Panc1 (cell line): ENCODE measurements around the gene KCTD15. TPM values are rescaled to one million over a fixed set of nuclear protein-coding genes. Genes with fewer than 3 reads are reported as not detected.

Experiments
- ATAC-seq: fragments of 200-7000 bp; cut with Tn5 transposase; 2 replicates; pipeline ENCODE4 v1.9.1; 2020; ENCODE audit warnings: mild to moderate bottlenecking, moderate library complexity
- Bru-seq: library from RNA; stranded (reverse); fragments of 400-500 nt; gene quantifications from one replicate; lab custom pipeline; 2021; lab: Mats Ljungman, UMichigan
- BruChase-seq, 2 experiments: library from RNA; stranded (reverse); fragments of 400-500 nt; gene quantifications; one replicate each; lab custom pipeline; 2021; lab: Mats Ljungman, UMichigan
- BruUV-seq: library from RNA; stranded (reverse); fragments of 400-500 nt; replicated peaks from 2 replicates; lab custom pipeline; 2021; lab: Mats Ljungman, UMichigan
- CTCF ChIA-PET: fragments of 300-600 bp; sonication (Branson Sonifier 250); formaldehyde crosslinking; loops from one replicate; lab custom pipeline; 2022; ENCODE audit warnings: antibody characterized with exemption; lab: Charles Lee
- POLR2A ChIA-PET: fragments of 300-600 bp; sonication (Branson Sonifier 250); formaldehyde crosslinking; loops from one replicate; lab custom pipeline; 2022; ENCODE audit warnings: antibody characterized with exemption; lab: Charles Lee
- DNase-seq: peaks from one replicate; pipeline ENCODE4 v3.0.0-alpha.2; 2010; ENCODE audit warnings: low read depth, low spot score
- H3K27ac ChIP-seq: 2 replicates; pipeline ENCODE4 v1.5.1; 2011; ENCODE audit warnings: mild to moderate bottlenecking, low read length, inconsistent platforms
- H3K27me3 ChIP-seq: fragments of 200-500 bp; sonication (Bioruptor generic); 2 replicates; pipeline ENCODE4 v1.6.0; 2014; ENCODE audit warnings: low read length, inconsistent platforms; ENCODE audit not compliant: control insufficient read depth, insufficient read depth
- H3K36me3 ChIP-seq: fragments of 200-500 bp; sonication (Bioruptor generic); 2 replicates; pipeline ENCODE4 v1.5.1; 2014; ENCODE audit warnings: inconsistent platforms, mild to moderate bottlenecking, low read length, moderate library complexity; ENCODE audit not compliant: control insufficient read depth, insufficient read depth
- H3K4me1 ChIP-seq: 2 replicates; pipeline ENCODE4 v1.5.1; 2011; ENCODE audit warnings: inconsistent platforms, mild to moderate bottlenecking, low read length, moderate library complexity; ENCODE audit not compliant: control insufficient read depth, insufficient read depth
- H3K4me3 ChIP-seq, 2 experiments: 2 replicates each; pipeline ENCODE4 v1.5.1; 2011 to 2012; ENCODE audit warnings: low read depth in 2 of 2, low read length in 2 of 2, mild to moderate bottlenecking in 2 of 2, inconsistent platforms in 1 of 2, moderate library complexity in 1 of 2
- H3K9me3 ChIP-seq: fragments of 200-500 bp; sonication (Bioruptor generic); 2 replicates; pipeline ENCODE4 v1.5.1; 2014; ENCODE audit warnings: low read depth, mild to moderate bottlenecking, inconsistent platforms, low read length, moderate library complexity; ENCODE audit not compliant: control insufficient read depth, insufficient read depth
- POLR2AphosphoS5 ChIP-seq: IDR thresholded peaks from 2 replicates; pipeline ENCODE4 v1.6.1; 2012; ENCODE audit warnings: mild to moderate bottlenecking, low read depth, low read length, moderate library complexity
- SIN3A ChIP-seq: IDR thresholded peaks from 2 replicates; pipeline ENCODE4 v1.6.1; 2012; ENCODE audit warnings: low read depth, mild to moderate bottlenecking, low read length, moderate library complexity, borderline replicate concordance; ENCODE audit not compliant: insufficient read depth
- TCF7L2 ChIP-seq: IDR thresholded peaks from 2 replicates; pipeline ENCODE4 v1.6.1; 2011; ENCODE audit warnings: mild to moderate bottlenecking, low read depth, low read length, inconsistent platforms
- in situ Hi-C: cut with HindIII; loops from 2 replicates; pipeline ENCODE4 v1.10.0; 2016; ENCODE audit warnings: low sequenced_read_pairs, low pct_unique_long_range_greater_than_20kb
- intact Hi-C: fragments of 100-400 bp; cut with micrococcal nuclease; formaldehyde crosslinking; loops from one replicate; pipeline ENCODE4 v1.10.0; 2022; ENCODE audit not compliant: unreplicated experiment
- long read RNA-seq: library from polyadenylated mRNA; unstranded; transcript quantifications from one replicate; pipeline ENCODE4 v2.0.0, GENCODE V29; 2021; ENCODE audit not compliant: unreplicated experiment
- polyA plus RNA-seq: library from polyadenylated mRNA; unstranded; fragments of >200 nt; gene quantifications from one replicate; pipeline ENCODE4 v1.2.1, GENCODE V29; 2012; ENCODE audit warnings: missing spikeins; ENCODE audit not compliant: insufficient read length
- total RNA-seq: library from RNA; stranded (reverse); gene quantifications from one replicate; pipeline ENCODE4 v1.2.1, GENCODE V29; 2021; ENCODE audit not compliant: unreplicated experiment
- TF ChIP-seq, protein P1 (sequence below), 2 experiments: IDR thresholded peaks; 2 replicates each; pipeline ENCODE4 v1.6.1; 2011 to 2012; ENCODE audit warnings: low read depth in 2 of 2, control low read depth in 1 of 2, low read length in 1 of 2, mild to moderate bottlenecking in 1 of 2, moderate library complexity in 1 of 2; ENCODE audit not compliant: insufficient read depth in 1 of 2
- TF ChIP-seq, protein P2 (sequence below): fragments of 450-650 bp; IDR thresholded peaks from 2 replicates; pipeline ENCODE4 v1.5.1; 2017; ENCODE audit warnings: mild to moderate bottlenecking

Gene KCTD15, protein sequence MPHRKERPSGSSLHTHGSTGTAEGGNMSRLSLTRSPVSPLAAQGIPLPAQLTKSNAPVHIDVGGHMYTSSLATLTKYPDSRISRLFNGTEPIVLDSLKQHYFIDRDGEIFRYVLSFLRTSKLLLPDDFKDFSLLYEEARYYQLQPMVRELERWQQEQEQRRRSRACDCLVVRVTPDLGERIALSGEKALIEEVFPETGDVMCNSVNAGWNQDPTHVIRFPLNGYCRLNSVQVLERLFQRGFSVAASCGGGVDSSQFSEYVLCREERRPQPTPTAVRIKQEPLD
- total RNA-seq (27.8 TPM), Bru-seq, nascent RNA (percentile 56 among the genes with signal in this experiment), BruChase-seq, experiment 1, labeled RNA remaining after a 2-hour chase (percentile 70 among the genes with signal in this experiment), BruChase-seq, experiment 2, labeled RNA remaining after a 6-hour chase (percentile 77 among the genes with signal in this experiment)
- 46.7 TPM for polyA plus RNA-seq
- long read RNA-seq, full-length matches to known transcripts, result 2 of 45 reads
- long read RNA-seq, partial matches to known transcripts, result 31 of 45 reads
- long read RNA-seq, other reads (novel, unspliced or antisense), result 12 of 45 reads

DNA sequence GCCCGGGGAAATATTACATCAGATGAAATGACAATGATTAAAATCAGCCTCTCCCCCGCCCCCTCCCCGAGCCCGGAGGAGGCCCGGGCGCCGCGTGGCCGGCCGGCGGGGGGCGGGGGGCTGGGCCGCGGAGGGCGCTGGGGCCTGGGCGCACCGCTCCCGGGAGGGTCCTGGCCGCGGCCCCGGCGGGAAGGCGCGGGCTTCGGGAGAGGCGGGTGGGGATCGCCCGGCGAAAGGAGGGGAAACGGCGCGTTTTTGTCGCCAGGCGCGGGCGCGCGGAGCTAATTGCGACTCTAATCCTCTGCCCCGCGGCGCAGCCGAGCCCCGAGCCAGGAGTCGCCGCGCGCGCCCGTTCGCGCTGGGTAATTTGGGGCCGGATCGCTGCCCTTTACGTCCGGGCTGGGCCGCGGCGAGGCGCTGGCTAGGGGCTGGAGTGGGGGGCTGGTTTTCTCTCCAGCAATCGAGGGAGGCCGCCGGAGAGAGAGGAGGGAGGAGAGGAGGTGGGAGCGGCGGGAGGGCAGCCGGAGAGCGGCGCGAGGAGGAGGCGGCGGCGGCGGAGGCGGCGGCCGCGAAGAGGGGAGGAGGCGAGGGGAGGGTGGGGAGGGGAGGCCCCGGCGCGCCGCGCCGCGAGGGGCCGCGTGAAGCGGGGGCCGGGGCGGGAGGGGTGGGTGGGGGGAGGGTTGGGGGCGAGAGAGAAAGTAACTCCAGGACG, at the start of gene KCTD15:
TSS of gene KCTD15 (plus strand) at position 707 of the 712 bp plus-strand sequence. CDS start 3,585 bp downstream, outside the sequence.
- ATAC-seq (peak; percentile 64), DNase-seq (no peak)
- H3K4me3 ChIP-seq, result peak within 1 kb of the TSS; percentile 70 to 71
- no peaks in the 10 kb centered on the region for H3K9me3 ChIP-seq
- ChIA-PET POLR2A (interaction anchor here (0.5 to 0.7 kb wide), 3 partner anchors 70 to 329 kb away, joined by 3 to 8 read pairs (median 4); no protein-coding TSS in a partner anchor), CTCF (interaction anchor here (0.5 kb wide), 1 partner anchor 202 kb away, joined by 3 read pairs; no protein-coding TSS in a partner anchor)
- in situ Hi-C loops (no loop called here), intact Hi-C loops (no loop called here)
- TSS peak; percentile 70 for BruUV-seq
- peak within 1 kb of the TSS; percentile 75 for H3K27ac ChIP-seq
- no peaks in the 10 kb centered on the region for H3K36me3 ChIP-seq
- peaks cover 7% of the 10 kb centered on the region; the same call in 1 of the 2 replicates for H3K4me1 ChIP-seq
- TF ChIP-seq, protein P1, sequence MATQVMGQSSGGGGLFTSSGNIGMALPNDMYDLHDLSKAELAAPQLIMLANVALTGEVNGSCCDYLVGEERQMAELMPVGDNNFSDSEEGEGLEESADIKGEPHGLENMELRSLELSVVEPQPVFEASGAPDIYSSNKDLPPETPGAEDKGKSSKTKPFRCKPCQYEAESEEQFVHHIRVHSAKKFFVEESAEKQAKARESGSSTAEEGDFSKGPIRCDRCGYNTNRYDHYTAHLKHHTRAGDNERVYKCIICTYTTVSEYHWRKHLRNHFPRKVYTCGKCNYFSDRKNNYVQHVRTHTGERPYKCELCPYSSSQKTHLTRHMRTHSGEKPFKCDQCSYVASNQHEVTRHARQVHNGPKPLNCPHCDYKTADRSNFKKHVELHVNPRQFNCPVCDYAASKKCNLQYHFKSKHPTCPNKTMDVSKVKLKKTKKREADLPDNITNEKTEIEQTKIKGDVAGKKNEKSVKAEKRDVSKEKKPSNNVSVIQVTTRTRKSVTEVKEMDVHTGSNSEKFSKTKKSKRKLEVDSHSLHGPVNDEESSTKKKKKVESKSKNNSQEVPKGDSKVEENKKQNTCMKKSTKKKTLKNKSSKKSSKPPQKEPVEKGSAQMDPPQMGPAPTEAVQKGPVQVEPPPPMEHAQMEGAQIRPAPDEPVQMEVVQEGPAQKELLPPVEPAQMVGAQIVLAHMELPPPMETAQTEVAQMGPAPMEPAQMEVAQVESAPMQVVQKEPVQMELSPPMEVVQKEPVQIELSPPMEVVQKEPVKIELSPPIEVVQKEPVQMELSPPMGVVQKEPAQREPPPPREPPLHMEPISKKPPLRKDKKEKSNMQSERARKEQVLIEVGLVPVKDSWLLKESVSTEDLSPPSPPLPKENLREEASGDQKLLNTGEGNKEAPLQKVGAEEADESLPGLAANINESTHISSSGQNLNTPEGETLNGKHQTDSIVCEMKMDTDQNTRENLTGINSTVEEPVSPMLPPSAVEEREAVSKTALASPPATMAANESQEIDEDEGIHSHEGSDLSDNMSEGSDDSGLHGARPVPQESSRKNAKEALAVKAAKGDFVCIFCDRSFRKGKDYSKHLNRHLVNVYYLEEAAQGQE (IDR thresholded peaks at IDR 0.05; ENCODE audit: insufficient read depth in 1 of 2, low read depth in 2 of 2, low read length in 1 of 2), result no peak
- TF ChIP-seq SIN3A (peak; percentile 38; the same call in 1 of the 2 replicates), TCF7L2 (peak; percentile 1; the same call in 1 of the 2 replicates)
- H3K27me3 ChIP-seq, result no peaks in the 10 kb centered on the region

DNA sequence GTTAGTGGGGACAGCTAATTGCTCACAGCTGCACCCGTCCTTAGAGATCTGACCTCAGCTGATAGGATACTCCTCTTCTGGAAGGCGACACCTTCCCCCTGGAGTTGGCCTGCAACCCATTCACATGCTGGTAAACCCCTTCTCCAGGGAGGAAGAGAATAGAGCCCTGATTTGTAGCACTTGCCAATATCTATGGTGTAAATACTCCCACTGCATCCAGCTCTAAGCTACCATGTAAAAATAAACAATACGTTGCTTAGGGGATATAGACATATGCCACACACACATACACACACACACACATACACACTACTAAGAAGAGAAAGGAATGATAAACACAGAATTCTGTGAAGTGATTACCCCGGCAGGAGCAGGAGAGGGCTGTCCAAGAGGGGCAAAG, 49.4 kb upstream of the KCTD15 start:
- no peak for DNase-seq
- BruUV-seq, result no TSS peak
- Histone ChIP-seq H3K4me1 (no peaks in the 10 kb centered on the region), H3K27ac (no peak overlapping the region), H3K27me3 (peaks cover 20% of the 10 kb centered on the region), H3K4me3 (no peak overlapping the region), H3K36me3 (no peaks in the 10 kb centered on the region), H3K9me3 (no peaks in the 10 kb centered on the region)
- intact Hi-C loops (no loop called here), in situ Hi-C loops (no loop called here)
- POLR2A ChIA-PET, result no interaction called here
- ATAC-seq, result no peak
- TF ChIP-seq TCF7L2 (no peak), SIN3A (no peak), POLR2AphosphoS5 (no peak)
- TF ChIP-seq, protein P1 (IDR thresholded peaks at IDR 0.05; ENCODE audit: insufficient read depth in 1 of 2, low read depth in 2 of 2, low read length in 1 of 2), result no peak
- TF ChIP-seq, protein P2, sequence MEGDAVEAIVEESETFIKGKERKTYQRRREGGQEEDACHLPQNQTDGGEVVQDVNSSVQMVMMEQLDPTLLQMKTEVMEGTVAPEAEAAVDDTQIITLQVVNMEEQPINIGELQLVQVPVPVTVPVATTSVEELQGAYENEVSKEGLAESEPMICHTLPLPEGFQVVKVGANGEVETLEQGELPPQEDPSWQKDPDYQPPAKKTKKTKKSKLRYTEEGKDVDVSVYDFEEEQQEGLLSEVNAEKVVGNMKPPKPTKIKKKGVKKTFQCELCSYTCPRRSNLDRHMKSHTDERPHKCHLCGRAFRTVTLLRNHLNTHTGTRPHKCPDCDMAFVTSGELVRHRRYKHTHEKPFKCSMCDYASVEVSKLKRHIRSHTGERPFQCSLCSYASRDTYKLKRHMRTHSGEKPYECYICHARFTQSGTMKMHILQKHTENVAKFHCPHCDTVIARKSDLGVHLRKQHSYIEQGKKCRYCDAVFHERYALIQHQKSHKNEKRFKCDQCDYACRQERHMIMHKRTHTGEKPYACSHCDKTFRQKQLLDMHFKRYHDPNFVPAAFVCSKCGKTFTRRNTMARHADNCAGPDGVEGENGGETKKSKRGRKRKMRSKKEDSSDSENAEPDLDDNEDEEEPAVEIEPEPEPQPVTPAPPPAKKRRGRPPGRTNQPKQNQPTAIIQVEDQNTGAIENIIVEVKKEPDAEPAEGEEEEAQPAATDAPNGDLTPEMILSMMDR, result no peak
- CTCF ChIA-PET, result no interaction called here
